H1 (cell line): ENCODE results near the gene KCNQ1OT1. TPM values are rescaled to one million over a fixed set of nuclear protein-coding genes. Genes with fewer than 3 reads are reported as not detected.

Experiments used
- CTCF ChIA-PET: fragments of 300-600 bp; sonication (Branson Sonifier 250); formaldehyde crosslinking; loops from one replicate; lab custom pipeline; 2021; ENCODE audit not compliant: partially characterized antibody; lab: Charles Lee
- POLR2A ChIA-PET: fragments of 300-600 bp; sonication (Branson Sonifier 250); formaldehyde crosslinking; loops from one replicate; lab custom pipeline; 2021; ENCODE audit warnings: inconsistent platforms; ENCODE audit not compliant: partially characterized antibody; lab: Charles Lee
- DNase-seq, 2 experiments: peaks; one replicate each; pipeline versions ENCODE4 v3.0.0 to v3.0.0-alpha.2; 2010 to 2022; ENCODE audit warnings: low spot score in 2 of 2, low read depth in 1 of 2, mixed read lengths in 1 of 2
- FAIRE-seq: peaks from 2 replicates; lab custom pipeline; 2011; peaks lifted over from hg19 to GRCh38; lab: Jason Lieb, UNC
- H2AFZ ChIP-seq: 2 replicates; pipeline ENCODE4 v1.8.1; 2012; ENCODE audit warnings: low read length, inconsistent platforms
- H2AK5ac ChIP-seq: 2 replicates; pipeline ENCODE4 v1.6.1; 2013; ENCODE audit warnings: low read depth, low read length
- H2BK120ac ChIP-seq: replicated peaks from 2 replicates; pipeline ENCODE3; 2013; ENCODE audit warnings: low read depth, low read length, inconsistent platforms
- H2BK12ac ChIP-seq: 2 replicates; pipeline ENCODE4 v1.6.1; 2013; ENCODE audit warnings: low read depth, low read length
- H2BK15ac ChIP-seq: 2 replicates; pipeline ENCODE4 v1.6.1; 2013; ENCODE audit warnings: low read length
- H2BK20ac ChIP-seq: 2 replicates; pipeline ENCODE4 v1.6.1; 2013; ENCODE audit warnings: low read length
- H2BK5ac ChIP-seq: 2 replicates; pipeline ENCODE4 v1.6.1; 2013; ENCODE audit warnings: low read depth, low read length
- H3K14ac ChIP-seq: 2 replicates; pipeline ENCODE4 v1.6.1; 2013; ENCODE audit warnings: inconsistent platforms; ENCODE audit not compliant: insufficient read length
- H3K18ac ChIP-seq: 2 replicates; pipeline ENCODE4 v1.6.1; 2013; ENCODE audit warnings: low read length; ENCODE audit errors: extremely low read depth
- H3K23ac ChIP-seq: 2 replicates; pipeline ENCODE4 v1.6.1; 2013; ENCODE audit warnings: inconsistent platforms; ENCODE audit not compliant: insufficient read length
- H3K23me2 ChIP-seq: 2 replicates; pipeline ENCODE4 v1.6.1; 2013; ENCODE audit warnings: low read depth, low read length
- H3K27ac ChIP-seq: 2 replicates; pipeline ENCODE4 v1.6.1; 2011; ENCODE audit warnings: low read depth, low read length, inconsistent platforms
- H3K27me3 ChIP-seq, 4 experiments: replicated peaks in 1 of 4; 1 replicate in 1 of 4; 2 replicates in 3 of 4; pipeline versions ENCODE4 v1.6.1 to v1.8.1; 2011 to 2013; ENCODE audit warnings: low read length in 3 of 4, mild to moderate bottlenecking in 3 of 4, inconsistent platforms in 2 of 4, mixed read lengths in 2 of 4, moderate library complexity in 1 of 4; ENCODE audit not compliant: control insufficient read depth in 3 of 4, insufficient read depth in 3 of 4; ENCODE audit errors: extremely low read depth in 1 of 4
- H3K36me3 ChIP-seq, 4 experiments: 2 replicates each; pipeline versions ENCODE4 v1.6.1 to v1.8.1; 2011 to 2013; ENCODE audit warnings: mild to moderate bottlenecking in 4 of 4, low read length in 3 of 4, moderate library complexity in 2 of 4, control low read depth in 1 of 4, inconsistent platforms in 1 of 4; ENCODE audit not compliant: insufficient read depth in 4 of 4, control insufficient read depth in 2 of 4
- H3K4ac ChIP-seq: replicated peaks from 2 replicates; pipeline ENCODE3; 2013; ENCODE audit warnings: low read length, low read depth, mixed read lengths, inconsistent platforms; ENCODE audit not compliant: insufficient read length
- H3K4me1 ChIP-seq, 4 experiments: replicated peaks in 1 of 4; 1 replicate in 1 of 4; 2 replicates in 3 of 4; pipeline versions ENCODE4 v1.6.1 to v1.8.1; 2011 to 2013; ENCODE audit warnings: low read length in 3 of 4, inconsistent platforms in 2 of 4, mixed read lengths in 1 of 4; ENCODE audit not compliant: insufficient read depth in 4 of 4, control insufficient read depth in 3 of 4
- H3K4me2 ChIP-seq, 2 experiments: 2 replicates each; pipeline versions ENCODE4 v1.6.1 to v1.8.1; 2011 to 2013; ENCODE audit warnings: low read depth in 2 of 2, low read length in 2 of 2, control low read depth in 1 of 2, inconsistent platforms in 1 of 2, mild to moderate bottlenecking in 1 of 2; ENCODE audit not compliant: insufficient read depth in 1 of 2
- H3K4me3 ChIP-seq, 4 experiments: fragments of 200-600, 300-600 bp in 1 of 4; sonication (generic), shearing (Covaris generic), sonication (Bioruptor Twin) in 1 of 4; 2 replicates each; pipeline versions ENCODE4 v1.5.1 to v1.8.1; 2011 to 2016; ENCODE audit warnings: low read length in 4 of 4, low read depth in 3 of 4, control low read depth in 2 of 4, inconsistent platforms in 2 of 4, mild to moderate bottlenecking in 2 of 4, mixed read lengths in 1 of 4, moderate library complexity in 1 of 4; ENCODE audit not compliant: insufficient read depth in 2 of 4; ENCODE audit errors: extremely low read depth in 1 of 4
- H3K56ac ChIP-seq: replicated peaks from 2 replicates; pipeline ENCODE3; 2013; ENCODE audit warnings: low read depth, mild to moderate bottlenecking, mixed read lengths, low read length, inconsistent platforms; ENCODE audit not compliant: insufficient read length
- H3K79me1 ChIP-seq: 2 replicates; pipeline ENCODE4 v1.6.1; 2013; ENCODE audit warnings: low read depth, low read length, control low read depth
- H3K79me2 ChIP-seq, 2 experiments: 2 replicates each; pipeline versions ENCODE4 v1.6.1 to v1.8.1; 2012 to 2013; ENCODE audit warnings: low read length in 2 of 2, mild to moderate bottlenecking in 2 of 2, inconsistent platforms in 1 of 2; ENCODE audit not compliant: insufficient read depth in 2 of 2, control insufficient read depth in 1 of 2
- H3K9ac ChIP-seq, 4 experiments: replicated peaks in 1 of 4; 1 replicate in 1 of 4; 2 replicates in 3 of 4; pipeline versions ENCODE4 v1.6.1 to v1.8.1; 2011 to 2013; ENCODE audit warnings: low read depth in 3 of 4, low read length in 3 of 4, control low read depth in 2 of 4, mild to moderate bottlenecking in 2 of 4, moderate library complexity in 2 of 4, inconsistent platforms in 1 of 4; ENCODE audit errors: extremely low read depth in 1 of 4
- H3K9me3 ChIP-seq, 2 experiments: 2 replicates each; pipeline versions ENCODE4 v1.6.1 to v1.8.1; 2012 to 2013; ENCODE audit warnings: mild to moderate bottlenecking in 2 of 2, moderate library complexity in 2 of 2, control low read depth in 1 of 2, inconsistent platforms in 1 of 2, low read depth in 1 of 2, low read length in 1 of 2, mixed read lengths in 1 of 2; ENCODE audit not compliant: insufficient read depth in 2 of 2
- H4K20me1 ChIP-seq, 2 experiments: replicated peaks in 1 of 2; 2 replicates each; pipeline versions ENCODE3 to v1.8.1; 2011 to 2013; ENCODE audit warnings: inconsistent platforms in 2 of 2, low read length in 2 of 2, mild to moderate bottlenecking in 1 of 2; ENCODE audit not compliant: insufficient read depth in 2 of 2, control insufficient read depth in 1 of 2
- H4K5ac ChIP-seq: 2 replicates; pipeline ENCODE4 v1.6.1; 2013; ENCODE audit warnings: low read length, low read depth, mixed read lengths, inconsistent platforms; ENCODE audit not compliant: insufficient read length
- H4K8ac ChIP-seq: 2 replicates; pipeline ENCODE4 v1.8.0; 2013; ENCODE audit warnings: mild to moderate bottlenecking, moderate library complexity, low read length, inconsistent platforms; ENCODE audit not compliant: insufficient read depth; ENCODE audit errors: extremely low read depth
- H4K91ac ChIP-seq: replicated peaks from 2 replicates; pipeline ENCODE3; 2013; ENCODE audit warnings: low read length, mixed read lengths, inconsistent platforms; ENCODE audit not compliant: insufficient read length
- BCL11A ChIP-seq, 2 experiments: IDR thresholded peaks; one replicate each; pipeline ENCODE4 v1.6.1; 2011; ENCODE audit warnings: low read depth in 2 of 2, low read length in 2 of 2, mild to moderate bottlenecking in 2 of 2
- CBX8 ChIP-seq: fragments of 300-800, 300-1000 bp; sonication (generic); IDR thresholded peaks from 2 replicates; pipeline ENCODE4 v1.7.1; 2016; ENCODE audit warnings: low read depth, low read length, borderline replicate concordance
- RFX5 ChIP-seq: IDR thresholded peaks from 2 replicates; pipeline ENCODE4 v1.6.1; 2011; ENCODE audit warnings: low read depth, low read length, improper control_type of control experiment, borderline replicate concordance
- RNF2 ChIP-seq: fragments of 200-900, 300-1000 bp; sonication (generic); IDR thresholded peaks from 2 replicates; pipeline ENCODE4 v1.7.1; 2016; ENCODE audit warnings: borderline replicate concordance, low read depth, mild to moderate bottlenecking, antibody characterized with exemption, low read length; ENCODE audit not compliant: poor library complexity, severe bottlenecking; ENCODE audit errors: missing control alignments
- WGBS, 2 experiments: shearing (Covaris generic) in 1 of 2; methylation state at CpG; one replicate each; pipeline versions ENCODE4 v1.1.6 to v1.1.7; 2013 to 2015; ENCODE audit warnings: low lambda C conversion rate in 2 of 2, mixed read lengths in 2 of 2, inconsistent platforms in 1 of 2, low coverage in 1 of 2, missing lambda C conversion rate in 1 of 2; ENCODE audit not compliant: insufficient replicate concordance in 2 of 2, insufficient coverage in 1 of 2, insufficient read length in 1 of 2; ENCODE audit errors: extremely low coverage in 1 of 2, missing lambda C conversion rate in 1 of 2; 5-methylcytosine and 5-hydroxymethylcytosine counted together
- polyA plus RNA-seq, 7 experiments: library from polyadenylated mRNA; depleted of rRNA in 3 of 7; stranded (reverse) in 5 of 7; unstranded in 2 of 7; fragments of >200 nt in 5 of 7; fragments of 200-250 nt in 2 of 7; gene quantifications; 1 replicate in 5 of 7; 2 replicates in 1 of 7; 4 replicates in 1 of 7; pipeline versions ENCODE4 v1.2.1 to v1.2.3, GENCODE V29; 2011 to 2013; ENCODE audit warnings: missing spikeins in 2 of 7, mixed read lengths in 2 of 7
- total RNA-seq: library from RNA; stranded (reverse); fragmentation: NEBNext Ultra II Directional; extraction: Animal tissue kit (Norgen Biotek cat#: 25700); gene quantifications from 2 replicates; pipeline ENCODE4 v1.2.1, GENCODE V29; 2021

Gene KCNQ1OT1
- total and polyA plus RNA-seq, 2 of the 8 experiments (the other 6 are each of a cell fraction or from before 2014, with no cell fraction given), result 0.21 to 1.2 TPM

GRCh38 chr11:2690596-2691354 is 9.0 kb downstream of the KCNQ1OT1 start:
- no peak overlapping the region for H2BK5ac ChIP-seq
- POLR2A ChIA-PET, result interaction anchor here (0.8 to 1.6 kb wide), 3 partner anchors 9 to 22 kb away, joined by 3 to 4 read pairs (median 3); no protein-coding TSS in a partner anchor
- WGBS, 2 experiments, result 85% methylated on average over 6 of the region's 6 CpGs; no CpG with 5 or more reads in 1 of the 2 experiments
- peaks cover 0 to 4% (median 0%) of the 10 kb centered on the region in 4 experiments; a peak in 2 of 7 replicates for H3K27me3 ChIP-seq
- FAIRE-seq, result no peak
- no peak for DNase-seq
- CTCF ChIA-PET, result interaction anchor here (0.6 to 4.0 kb wide), 13 partner anchors 12 to 1120 kb away, joined by 3 to 19 read pairs (median 4); partner anchors contain the start of gene CDKN1C
- H3K18ac ChIP-seq, result peak overlapping the region; percentile 84
- no peak overlapping the region for H2AK5ac ChIP-seq
- H4K20me1 ChIP-seq, result peaks cover 1 to 25% of the 10 kb centered on the region in 2 experiments
- H3K9ac ChIP-seq, result no peak overlapping the region
- H3K4ac ChIP-seq, result no peak overlapping the region
- H4K91ac ChIP-seq, result no peak overlapping the region
- H2BK15ac ChIP-seq, result peak overlapping the region; percentile 82; the same call in 1 of the 2 replicates
- no peaks in the 10 kb centered on the region for H3K9me3 ChIP-seq
- H3K4me2 ChIP-seq, result peak overlapping the region; percentile 24 to 76
- peaks cover 47 to 80% (median 71%) of the 10 kb centered on the region in 4 experiments for H3K4me1 ChIP-seq
- peak overlapping the region in 1 of 4 experiments; percentile 7; a peak in 1 of 8 replicates for H3K4me3 ChIP-seq
- TF ChIP-seq CBX8, result no peak
- TF ChIP-seq RFX5, result no peak
- no peak for TF ChIP-seq RNF2
- no peak for TF ChIP-seq BCL11A (IDR thresholded peaks at IDR 0.05; ENCODE audit: low read depth in 2 of 2, low read length in 2 of 2)
- H3K36me3 ChIP-seq, result no peaks in the 10 kb centered on the region
- no peak overlapping the region for H4K8ac ChIP-seq
- no peak overlapping the region for H3K27ac ChIP-seq
- peaks cover 12% of the 10 kb centered on the region for H3K79me1 ChIP-seq
- peaks cover 0 to 67% of the 10 kb centered on the region in 2 experiments; a peak in 2 of 4 replicates for H3K79me2 ChIP-seq
- no peak overlapping the region for H3K23ac ChIP-seq
- no peak overlapping the region for H3K56ac ChIP-seq
- no peak overlapping the region for H3K14ac ChIP-seq
- peak overlapping the region; percentile 91; the same call in 1 of the 2 replicates for H2BK12ac ChIP-seq
- H2BK120ac ChIP-seq, result no peak overlapping the region
- H3K23me2 ChIP-seq, result no peaks in the 10 kb centered on the region
- H4K5ac ChIP-seq, result no peak overlapping the region
- H2BK20ac ChIP-seq, result 0 out of 2 replicates have a peak overlapping the region, but pooled peaks have one; percentile 77
- H2AFZ ChIP-seq, result no peak overlapping the region
